Stimulated activated CD4-positive, alpha-beta T cell treated with anti-CD3 and anti-CD28 coated beads, Interleukin-15, amount 100 ng/mL, for 48 hours (primary cell): Measurements from ENCODE around the gene CD101.
"Not testable (repeated sequence)": the region's sequence is repeated elsewhere in the genome, so short reads cannot be mapped to it uniquely, and the experiment has no call there.

Source experiments
- DNase-seq, 2 donors: peaks; one replicate each; pipeline ENCODE4 v3.0.0-alpha.2; 2020; ENCODE audit warnings: low read depth in 2 of 2

Gene CD101, protein sequence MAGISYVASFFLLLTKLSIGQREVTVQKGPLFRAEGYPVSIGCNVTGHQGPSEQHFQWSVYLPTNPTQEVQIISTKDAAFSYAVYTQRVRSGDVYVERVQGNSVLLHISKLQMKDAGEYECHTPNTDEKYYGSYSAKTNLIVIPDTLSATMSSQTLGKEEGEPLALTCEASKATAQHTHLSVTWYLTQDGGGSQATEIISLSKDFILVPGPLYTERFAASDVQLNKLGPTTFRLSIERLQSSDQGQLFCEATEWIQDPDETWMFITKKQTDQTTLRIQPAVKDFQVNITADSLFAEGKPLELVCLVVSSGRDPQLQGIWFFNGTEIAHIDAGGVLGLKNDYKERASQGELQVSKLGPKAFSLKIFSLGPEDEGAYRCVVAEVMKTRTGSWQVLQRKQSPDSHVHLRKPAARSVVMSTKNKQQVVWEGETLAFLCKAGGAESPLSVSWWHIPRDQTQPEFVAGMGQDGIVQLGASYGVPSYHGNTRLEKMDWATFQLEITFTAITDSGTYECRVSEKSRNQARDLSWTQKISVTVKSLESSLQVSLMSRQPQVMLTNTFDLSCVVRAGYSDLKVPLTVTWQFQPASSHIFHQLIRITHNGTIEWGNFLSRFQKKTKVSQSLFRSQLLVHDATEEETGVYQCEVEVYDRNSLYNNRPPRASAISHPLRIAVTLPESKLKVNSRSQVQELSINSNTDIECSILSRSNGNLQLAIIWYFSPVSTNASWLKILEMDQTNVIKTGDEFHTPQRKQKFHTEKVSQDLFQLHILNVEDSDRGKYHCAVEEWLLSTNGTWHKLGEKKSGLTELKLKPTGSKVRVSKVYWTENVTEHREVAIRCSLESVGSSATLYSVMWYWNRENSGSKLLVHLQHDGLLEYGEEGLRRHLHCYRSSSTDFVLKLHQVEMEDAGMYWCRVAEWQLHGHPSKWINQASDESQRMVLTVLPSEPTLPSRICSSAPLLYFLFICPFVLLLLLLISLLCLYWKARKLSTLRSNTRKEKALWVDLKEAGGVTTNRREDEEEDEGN

DNA sequence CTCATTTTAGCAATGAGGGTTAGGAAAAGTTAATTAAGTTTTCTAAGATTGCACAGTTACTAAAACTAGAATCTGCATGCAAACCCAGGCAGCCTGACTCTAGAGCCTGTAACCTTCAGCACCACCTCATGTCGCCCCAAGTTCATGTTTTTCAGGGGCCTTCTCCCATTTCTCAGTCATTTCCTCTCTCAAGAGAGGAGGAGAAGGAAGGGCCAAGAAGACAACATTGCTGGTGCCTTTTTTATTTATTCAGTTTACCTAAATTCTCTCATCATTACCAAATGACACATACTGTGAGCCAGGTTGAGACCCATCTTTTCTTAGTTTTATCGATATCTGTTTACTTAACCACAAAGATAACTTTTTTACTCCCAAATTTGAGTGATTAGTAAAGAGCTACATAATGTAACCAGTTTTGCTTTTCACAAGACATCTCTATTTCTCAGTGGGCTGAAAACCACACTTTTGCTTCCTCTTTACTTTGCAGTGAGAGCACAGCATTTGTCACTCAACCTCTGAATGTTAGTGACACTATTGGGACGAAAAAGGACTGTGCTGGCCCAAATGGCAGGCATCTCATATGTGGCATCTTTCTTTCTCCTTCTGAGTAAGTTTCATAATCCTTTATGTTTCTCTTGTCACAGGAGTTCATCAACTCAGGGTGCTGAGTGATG, at the start of gene CD101:
Gene CD101, plus strand, starts transcription at position 507 of the 674 bp plus-strand sequence. Its CDS starts 58 bp downstream, at position 565.
- DNase-seq: peak in 1 of 2 donors; percentile 30

DNA sequence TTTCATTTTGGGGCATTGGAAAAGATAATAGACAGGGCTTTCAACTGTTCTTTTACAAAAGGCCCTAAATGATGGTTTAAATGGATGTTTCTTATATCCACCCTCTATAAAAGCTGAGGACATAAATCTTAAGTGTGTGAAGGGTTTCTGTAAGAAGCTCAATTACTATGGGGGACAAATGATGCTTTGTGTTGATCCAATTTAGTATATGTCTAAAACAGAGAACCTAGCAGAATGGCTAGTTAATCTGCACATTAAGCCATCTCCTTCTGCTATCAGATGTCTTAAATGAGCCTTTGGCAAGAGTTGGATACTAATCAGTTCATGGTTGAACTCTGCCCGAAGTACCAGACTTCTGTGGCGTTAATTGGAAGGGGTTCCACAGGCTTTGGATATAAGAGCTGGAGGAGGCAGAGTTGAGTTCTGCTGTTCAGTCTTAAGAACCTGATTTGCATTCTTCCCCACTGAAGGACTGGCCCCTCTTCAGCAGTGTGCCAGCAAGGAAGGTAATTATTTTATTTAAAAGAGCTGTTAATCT, 48.8 kb upstream of the CD101 start:
- DNase-seq: no peak

DNA sequence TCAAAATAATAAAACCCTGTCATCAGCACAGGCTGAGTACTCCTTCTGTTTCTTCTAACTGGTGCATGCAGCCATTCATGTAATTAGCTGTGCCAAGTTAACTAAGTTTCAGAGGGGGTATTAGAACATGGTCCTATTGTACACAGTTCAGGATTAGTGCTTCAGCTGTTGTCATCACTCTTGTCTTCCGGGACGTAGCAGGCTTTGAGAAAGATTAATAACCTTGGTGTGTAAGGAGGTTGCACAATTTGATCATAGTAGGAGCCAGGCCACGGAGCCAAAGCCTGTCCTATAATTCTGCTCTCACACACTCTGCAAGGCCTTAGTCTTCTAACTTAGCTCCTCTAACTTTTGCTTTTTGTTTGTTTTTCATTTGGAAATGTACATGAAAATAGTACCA, 47.1 kb upstream of the CD101 start:
- DNase-seq: no peak

DNA sequence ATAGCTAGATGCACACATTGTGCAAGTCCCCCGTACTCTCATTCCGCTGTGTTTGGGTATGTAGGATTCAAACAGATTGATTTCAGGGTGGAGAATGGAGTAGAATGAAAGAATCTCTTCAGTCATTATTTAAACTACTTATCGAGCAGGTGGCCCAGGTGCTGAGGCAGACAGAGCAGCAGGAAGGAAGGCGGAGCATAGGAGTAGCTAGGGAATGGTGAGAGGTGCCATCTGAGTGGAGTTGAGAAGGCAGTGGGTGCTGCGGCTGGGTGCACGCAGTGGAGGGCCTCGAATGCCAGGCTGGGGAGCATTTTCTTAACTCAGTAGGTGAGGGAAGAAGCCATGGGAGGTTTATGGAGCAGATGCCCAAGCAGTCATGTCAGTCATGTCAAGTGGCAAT, 45.2 kb upstream of the CD101 start:
- DNase-seq: no peak

DNA sequence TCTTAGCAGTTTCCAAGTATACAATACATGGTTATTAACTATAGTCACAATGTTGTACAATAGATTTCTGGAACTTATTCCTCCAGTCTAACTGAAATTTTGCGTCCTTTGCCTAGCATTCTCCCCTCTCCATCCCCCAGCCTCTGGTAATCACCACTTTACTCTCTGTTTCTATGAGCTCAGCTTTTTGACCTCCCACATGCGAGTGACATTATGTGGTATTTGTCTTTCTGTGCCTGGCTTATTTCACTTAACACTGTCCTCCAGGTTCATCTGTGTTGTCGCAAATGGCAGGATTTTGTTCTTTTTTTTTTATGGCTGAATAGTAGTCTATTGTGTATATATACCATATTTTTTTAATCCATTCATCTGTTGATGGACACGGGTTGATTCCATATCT, 43.9 kb upstream of the CD101 start:
- no peak for DNase-seq

DNA sequence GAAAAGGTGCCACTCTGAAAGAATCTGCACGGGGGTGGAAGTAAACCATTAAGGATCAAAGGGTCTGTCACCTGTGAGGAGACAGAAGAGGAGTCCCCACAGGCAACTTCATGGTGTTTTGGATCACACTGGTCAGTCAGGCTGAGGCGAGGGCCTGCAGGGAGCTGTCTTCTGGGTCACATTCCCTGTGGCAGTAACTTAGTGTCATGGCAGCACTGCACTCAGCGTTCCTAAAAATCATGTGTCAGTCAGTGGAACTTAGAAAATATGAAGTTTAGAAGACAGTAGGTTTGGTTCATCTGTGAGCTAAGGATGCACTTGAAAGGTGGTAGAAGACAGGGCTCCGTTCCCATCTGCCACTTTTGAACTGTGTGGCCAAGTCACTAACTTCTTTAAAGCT, 43.5 kb upstream of the CD101 start:
- DNase-seq: no peak

DNA sequence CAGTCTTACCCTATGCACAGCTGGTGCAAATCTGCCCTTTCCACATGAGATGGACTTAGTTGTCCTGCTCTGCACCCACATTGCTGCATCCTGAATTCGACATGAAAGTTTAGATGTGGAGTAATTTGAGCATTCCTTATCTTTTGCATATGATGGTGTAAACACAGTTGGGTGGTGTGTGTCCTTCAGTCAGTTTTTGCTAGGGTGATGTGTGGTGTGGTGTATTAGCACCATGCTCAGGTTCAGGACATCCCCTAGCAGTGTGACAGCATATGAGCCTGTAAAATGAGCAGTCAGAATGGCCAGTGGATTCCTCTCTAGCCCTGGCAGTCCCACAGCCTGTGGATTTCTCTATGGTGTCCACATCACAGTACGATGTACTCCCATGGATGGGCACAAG, 42.6 kb upstream of the CD101 start:
- no peak for DNase-seq

DNA sequence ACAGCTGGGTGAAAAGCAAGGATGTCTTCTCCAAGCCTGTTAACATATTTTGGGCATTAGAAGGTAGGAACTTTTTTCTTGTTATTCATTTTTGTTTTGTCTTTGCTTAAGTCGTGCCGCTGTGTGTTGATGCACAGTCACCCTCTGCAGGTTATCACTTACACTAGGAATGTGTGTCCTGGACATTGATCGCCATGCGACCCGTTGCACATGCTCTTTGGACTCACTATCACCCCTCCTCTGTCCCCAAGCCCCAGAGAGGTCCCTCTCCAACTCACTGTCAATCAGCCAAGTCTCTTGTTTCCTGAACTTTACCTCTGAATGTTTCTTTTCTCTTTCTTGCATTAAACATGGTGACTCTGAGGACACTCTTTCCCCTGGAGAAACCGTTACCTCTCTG, 40.0 kb upstream of the CD101 start:
- no peak for DNase-seq

DNA sequence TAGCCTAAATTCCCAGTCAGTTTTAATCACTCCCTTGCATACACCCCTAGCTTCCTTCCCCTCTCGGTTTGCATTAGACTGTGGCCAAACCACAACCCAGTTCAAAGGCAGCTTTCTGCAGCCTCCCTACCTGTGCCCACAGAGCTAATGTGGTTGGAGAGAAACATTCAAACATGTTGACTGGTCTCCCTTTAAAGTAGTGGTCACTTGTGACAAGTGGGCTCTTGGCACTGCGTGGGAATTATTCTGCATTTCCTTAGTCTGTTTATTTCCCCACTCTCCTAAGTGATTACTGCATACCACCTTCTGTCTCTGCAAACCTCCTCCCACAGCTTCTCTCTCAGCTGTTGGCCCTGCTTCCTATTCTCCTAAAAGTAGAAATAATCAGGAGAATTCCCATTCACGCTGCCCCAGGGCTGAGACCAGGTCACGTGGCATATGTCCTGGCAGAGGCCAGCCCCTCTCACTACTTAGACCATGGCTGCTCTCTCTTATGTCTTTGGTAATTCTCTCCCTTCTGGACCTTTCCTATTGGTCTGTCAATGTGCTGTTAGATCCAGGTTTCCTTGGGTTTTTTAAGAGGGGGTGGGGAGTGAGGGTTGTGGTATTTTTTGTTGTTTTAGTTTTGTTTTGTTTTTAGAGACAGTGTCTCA, 38.4 kb upstream of the CD101 start:
- DNase-seq: no peak

DNA sequence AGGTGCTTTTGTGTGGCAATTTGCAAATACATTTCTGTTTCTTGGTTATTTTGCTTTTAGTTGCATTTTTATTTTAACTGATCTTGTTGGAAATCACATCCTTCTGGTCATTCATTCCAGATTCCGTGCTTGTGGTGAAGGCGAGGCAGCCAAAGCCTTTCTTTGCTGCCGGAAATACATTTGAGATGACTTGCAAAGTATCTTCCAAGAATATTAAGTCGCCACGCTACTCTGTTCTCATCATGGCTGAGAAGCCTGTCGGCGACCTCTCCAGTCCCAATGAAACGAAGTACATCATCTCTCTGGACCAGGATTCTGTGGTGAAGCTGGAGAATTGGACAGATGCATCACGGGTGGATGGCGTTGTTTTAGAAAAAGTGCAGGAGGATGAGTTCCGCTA, 34.8 kb upstream of the CD101 start:
- no peak for DNase-seq

DNA sequence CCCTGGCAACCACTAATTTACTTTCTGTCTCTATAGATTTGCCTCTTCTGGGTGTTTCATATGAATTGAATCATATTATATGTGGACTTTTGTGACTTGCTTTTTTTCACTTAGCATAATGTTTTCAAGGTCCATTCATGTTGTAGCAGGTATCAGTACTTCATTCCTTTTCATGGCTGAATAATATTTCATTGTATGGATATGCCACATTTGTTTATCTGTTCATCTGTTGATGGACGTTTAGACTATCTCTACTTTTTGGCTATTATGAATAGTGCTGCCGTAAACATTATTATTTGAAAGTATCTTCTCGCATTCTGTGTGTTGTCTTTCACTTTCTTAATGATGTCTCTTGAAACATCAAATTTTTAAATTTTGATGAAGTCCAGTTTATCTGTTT, 32.8 kb upstream of the CD101 start:
- no peak for DNase-seq

DNA sequence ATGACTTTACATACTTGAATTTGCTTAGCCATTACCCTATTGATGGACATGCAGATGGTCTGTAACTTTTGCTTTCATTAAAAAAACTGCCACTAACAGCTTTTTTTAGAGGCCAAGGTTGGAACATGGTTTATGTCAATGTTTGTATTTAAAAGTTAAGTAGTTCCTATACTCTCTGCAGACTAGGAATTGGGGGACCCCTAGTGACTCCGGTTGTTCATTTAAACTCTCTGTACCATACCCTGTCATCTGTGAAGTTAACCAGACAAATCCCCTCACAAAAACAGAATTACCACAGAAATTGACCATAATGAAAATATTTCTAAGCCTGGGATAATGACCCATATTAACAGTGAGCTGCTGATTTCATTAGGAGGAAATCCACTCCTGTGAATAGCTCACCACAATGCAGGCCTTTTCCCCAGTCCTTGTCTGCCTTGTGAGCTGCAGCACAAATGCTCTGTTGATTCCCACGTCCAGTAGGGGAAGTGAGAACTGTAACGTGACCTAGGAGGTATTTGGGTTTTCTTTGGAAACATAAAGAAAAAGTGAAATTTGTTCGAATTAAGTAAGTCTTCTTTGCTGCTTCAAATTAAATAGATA, 30.2 kb upstream of the CD101 start:
- DNase-seq: no peak

DNA sequence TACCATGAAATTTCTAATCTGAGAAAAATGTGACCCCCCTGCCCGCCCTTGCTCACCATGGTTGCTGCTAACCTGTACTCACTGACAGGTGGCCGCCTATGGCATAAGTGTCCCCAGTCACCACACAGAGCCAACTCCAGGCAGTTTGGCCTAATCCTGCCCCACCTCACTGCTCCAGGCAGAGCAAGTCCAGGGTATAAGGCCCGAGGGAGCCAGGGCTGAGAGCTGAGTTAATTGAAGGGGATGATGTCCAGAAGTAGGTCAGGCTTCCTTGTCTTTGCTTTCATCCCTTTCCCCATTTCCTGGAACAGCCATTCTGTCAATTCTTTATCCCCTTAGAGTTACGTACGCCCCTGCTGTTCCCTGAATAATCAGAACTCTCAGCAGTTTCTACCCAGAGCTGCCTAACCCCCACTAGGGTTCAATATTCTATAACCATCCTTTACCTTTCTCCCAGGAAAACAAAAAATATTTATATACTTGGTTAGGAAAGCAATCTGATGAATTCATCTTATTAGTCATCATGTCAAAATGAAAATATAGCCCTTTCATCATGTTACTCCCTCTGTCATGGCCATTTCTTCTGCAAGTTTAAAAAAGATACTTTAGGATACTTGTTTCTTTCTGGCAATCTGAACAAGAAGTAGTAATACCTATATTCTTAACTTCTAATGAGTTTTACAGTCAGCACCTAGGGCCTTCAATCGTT, 29.4 kb upstream of the CD101 start:
- DNase-seq: no peak

DNA sequence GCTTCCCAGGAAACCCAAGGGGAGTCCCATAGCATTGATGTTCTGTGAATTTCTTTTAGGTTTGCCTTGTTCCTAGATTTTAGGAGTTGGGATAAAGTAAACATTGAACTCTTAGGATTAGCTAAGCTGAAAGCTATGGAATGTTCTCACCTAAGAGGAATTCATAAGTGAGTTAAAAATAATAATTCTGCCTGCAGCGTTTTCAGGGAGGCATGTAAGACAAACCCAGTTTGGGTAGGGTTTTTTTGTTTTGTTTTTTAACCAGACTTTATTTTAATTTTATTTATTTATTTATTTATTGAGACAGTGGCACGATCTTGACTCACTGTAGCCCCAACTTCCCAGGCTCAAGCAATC, 28.9 kb upstream of the CD101 start:
- no peak for DNase-seq

DNA sequence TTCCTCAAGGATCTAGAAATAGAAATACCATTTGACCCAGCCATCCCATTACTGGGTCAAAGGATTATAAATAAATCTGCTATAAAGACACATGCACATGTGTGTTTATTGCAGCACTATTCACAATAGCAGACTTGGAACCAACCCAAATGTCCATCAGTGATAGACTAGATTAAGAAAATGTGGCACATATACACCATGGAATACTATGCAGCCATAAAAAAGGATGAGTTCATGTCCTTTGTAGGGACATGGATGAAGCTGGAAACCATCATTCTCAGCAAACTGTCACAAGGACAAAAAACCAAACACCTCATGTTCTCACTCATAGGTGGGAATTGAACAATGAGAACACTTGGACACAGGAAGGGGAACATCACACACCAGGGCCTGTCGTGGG, 21.3 kb upstream of the CD101 start:
- DNase-seq: not testable (repeated sequence)

DNA sequence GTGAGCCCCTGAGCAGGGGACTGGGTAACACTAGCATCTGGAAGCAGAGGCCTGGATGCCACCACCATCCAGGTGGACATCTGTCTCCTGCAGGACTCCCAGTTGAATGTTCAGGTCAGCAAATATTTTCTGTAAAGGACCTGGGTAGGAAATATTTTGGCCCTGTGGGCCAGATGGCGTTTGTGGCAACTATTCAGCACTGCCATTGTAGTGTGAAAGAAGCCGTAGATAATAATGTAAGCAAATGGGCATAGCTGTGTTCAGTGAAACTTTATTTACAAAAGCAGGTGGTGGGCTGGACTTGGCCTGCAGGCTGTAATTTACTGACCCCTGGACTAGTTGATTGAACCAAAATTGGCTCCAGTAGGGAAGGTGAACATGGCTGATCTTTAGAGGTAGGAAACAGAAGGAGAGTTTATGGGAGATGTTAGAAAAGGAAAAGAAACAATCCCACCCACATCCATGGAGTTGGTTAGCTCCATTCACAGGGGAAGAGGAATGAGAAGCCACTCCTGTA, 20.0 kb upstream of the CD101 start:
- DNase-seq: no peak

DNA sequence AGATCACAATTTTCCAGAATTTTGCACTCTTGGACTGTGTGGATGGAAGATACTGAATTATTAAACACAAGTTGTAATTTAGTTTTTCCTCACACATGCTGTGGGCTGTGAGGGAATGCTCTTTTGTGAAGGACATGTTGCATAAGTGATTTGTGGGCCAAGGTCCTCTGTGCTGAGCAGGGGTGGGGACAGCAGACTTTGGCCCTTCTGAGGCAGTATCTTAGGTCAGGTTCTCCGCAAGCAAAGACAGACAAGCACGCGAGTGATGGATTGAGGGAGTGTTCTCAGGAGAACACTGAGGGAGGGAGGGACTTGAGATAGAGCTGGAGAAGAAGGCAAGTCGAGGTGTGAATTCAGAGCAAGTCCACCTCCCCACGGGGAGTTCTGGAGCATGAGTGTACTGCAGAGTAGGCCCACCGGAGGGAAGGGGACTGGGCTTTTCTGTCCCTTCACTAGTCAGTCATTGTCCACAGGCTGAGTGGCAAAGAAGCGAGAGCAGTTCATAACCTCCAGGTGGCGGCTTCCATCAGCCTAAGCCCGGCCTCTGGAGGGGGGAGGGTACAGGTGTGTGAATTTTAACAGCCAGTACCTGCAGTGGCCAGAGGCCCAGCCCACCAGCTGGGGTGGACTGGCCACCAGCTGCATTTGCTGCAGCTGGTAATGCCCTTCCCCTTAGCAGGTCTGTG, 19.1 kb upstream of the CD101 start:
- DNase-seq: no peak

DNA sequence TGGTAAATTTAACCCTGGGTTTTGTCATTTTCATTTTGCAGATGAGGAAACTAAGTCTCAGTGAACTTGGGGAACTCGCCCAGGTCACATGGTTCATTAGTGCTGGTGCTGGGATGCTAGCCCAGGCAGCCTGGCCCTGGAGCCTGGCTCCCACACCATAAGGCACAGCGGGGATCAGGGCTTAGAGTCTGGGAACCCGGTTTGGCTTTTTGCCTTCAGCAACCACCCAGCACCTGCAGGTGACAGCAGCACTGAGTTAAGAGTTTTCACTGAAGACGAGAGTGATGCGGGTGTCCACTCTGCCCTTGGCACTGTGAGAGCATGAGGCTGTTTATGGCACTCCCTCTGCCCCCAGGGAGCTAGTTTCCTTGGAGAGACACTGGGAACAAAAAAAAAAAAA, 18.4 kb upstream of the CD101 start:
- DNase-seq: no peak

DNA sequence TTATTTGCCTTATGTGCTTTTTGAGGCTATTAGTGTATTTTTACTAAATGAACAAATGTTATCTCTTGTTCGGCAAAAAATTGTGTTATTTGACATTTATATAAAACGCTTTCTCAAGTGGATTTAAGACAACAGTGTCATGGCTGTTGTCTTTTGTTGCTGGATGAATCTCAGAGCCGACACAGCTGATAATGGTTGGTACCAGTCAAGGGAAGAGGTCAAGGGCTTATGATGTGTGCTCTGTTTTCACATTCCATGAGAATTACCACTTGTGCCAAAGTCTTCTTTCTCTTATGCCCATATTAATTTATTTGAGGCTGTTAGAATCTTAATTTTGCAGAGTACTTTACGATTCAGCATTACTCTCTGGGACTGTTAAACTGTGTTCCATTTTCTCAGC, 17.9 kb upstream of the CD101 start:
- no peak for DNase-seq
